HCT116 (cell line): ENCODE data around the gene RFPL4A. TPM values are rescaled to one million over a fixed set of nuclear protein-coding genes. Genes with fewer than 3 reads are reported as not detected.
"Not testable (repeated sequence)": the region's sequence is repeated elsewhere in the genome, so short reads cannot be mapped to it uniquely, and the experiment has no call there.

Source experiments
- ATAC-seq: fragments of 200-7000 bp; cut with Tn5 transposase; 2 replicates; pipeline ENCODE4 v1.9.1; 2020; ENCODE audit warnings: mild to moderate bottlenecking, moderate library complexity
- BruUV-seq: library from RNA; stranded (reverse); fragments of 400-500 nt; replicated peaks from 2 replicates; lab custom pipeline; 2021; lab: Mats Ljungman, UMichigan
- CTCF ChIA-PET: fragments of 300-600 bp; sonication (Branson Sonifier 250); formaldehyde crosslinking; loops from one replicate; lab custom pipeline; 2021; ENCODE audit warnings: antibody characterized with exemption; lab: Charles Lee
- POLR2A ChIA-PET: fragments of 300-600, 350-600 bp; sonication (Branson Sonifier 250); formaldehyde crosslinking; loops from one replicate; lab custom pipeline; 2021; ENCODE audit warnings: antibody characterized with exemption; lab: Charles Lee
- RAD21 ChIA-PET, 2 experiments: fragments of 300-600 bp; sonication (Branson Sonifier 250); formaldehyde crosslinking; loops; one replicate each; lab custom pipeline; 2023; ENCODE audit warnings: low total read pairs in 2 of 2; ENCODE audit not compliant: uncharacterized antibody in 2 of 2, unreplicated experiment in 2 of 2, low non-redundant PET in 1 of 2; lab: Charles Lee
- DNase-seq: peaks from one replicate; pipeline ENCODE4 v3.0.0-alpha.2; 2010; ENCODE audit warnings: low read depth, low spot score
- H2AFZ ChIP-seq: fragments of 200-600 bp; shearing (Covaris generic), sonication (generic); 2 replicates; pipeline ENCODE4 v1.6.1; 2017; ENCODE audit warnings: low read depth, mixed run types, mixed read lengths, antibody characterized with exemption, low read length; ENCODE audit not compliant: poor library complexity, severe bottlenecking
- H3K27ac ChIP-seq: 2 replicates; pipeline ENCODE4 v1.5.1; 2012; ENCODE audit warnings: low read depth, low read length
- H3K27me3 ChIP-seq: fragments of 200-600 bp; sonication (generic); 2 replicates; pipeline ENCODE4 v1.6.1; 2016; ENCODE audit warnings: mixed run types, low read length, mixed read lengths; ENCODE audit not compliant: insufficient read depth
- H3K36me3 ChIP-seq, 2 experiments: fragments of 200-500 bp in 1 of 2; fragments of 200-600 bp in 1 of 2; sonication (Bioruptor generic) in 1 of 2; sonication (generic) in 1 of 2; 2 replicates each; pipeline versions ENCODE4 v1.5.1 to v1.6.1; 2014 to 2016; ENCODE audit warnings: low read length in 2 of 2, inconsistent platforms in 1 of 2, mixed read lengths in 1 of 2, mixed run types in 1 of 2; ENCODE audit not compliant: insufficient read depth in 2 of 2, control insufficient read depth in 1 of 2
- H3K4me1 ChIP-seq, 2 experiments: fragments of 200-600 bp in 1 of 2; sonication (generic) in 1 of 2; 2 replicates each; pipeline versions ENCODE4 v1.5.1 to v1.6.1; 2012 to 2017; ENCODE audit warnings: low read length in 2 of 2, inconsistent platforms in 1 of 2, mild to moderate bottlenecking in 1 of 2, mixed read lengths in 1 of 2, mixed run types in 1 of 2, moderate library complexity in 1 of 2; ENCODE audit not compliant: insufficient read depth in 2 of 2, control insufficient read depth in 1 of 2
- H3K4me2 ChIP-seq: fragments of 200-600 bp; sonication (generic); 2 replicates; pipeline ENCODE4 v1.6.1; 2017; ENCODE audit warnings: mixed run types, low read length, mixed read lengths
- H3K4me3 ChIP-seq, 2 experiments: fragments of 200-600 bp in 1 of 2; sonication (generic) in 1 of 2; replicated peaks in 1 of 2; 2 replicates each; pipeline ENCODE4 v1.5.1; 2011 to 2016; ENCODE audit warnings: low read length in 2 of 2, control low read depth in 1 of 2, low read depth in 1 of 2, mild to moderate bottlenecking in 1 of 2, mixed read lengths in 1 of 2, mixed run types in 1 of 2
- H3K79me2 ChIP-seq: fragments of 200-600 bp; sonication (generic); 2 replicates; pipeline ENCODE4 v1.6.1; 2017; ENCODE audit warnings: mild to moderate bottlenecking, mixed run types, low read length, moderate library complexity, mixed read lengths; ENCODE audit not compliant: insufficient read depth
- H3K9ac ChIP-seq: fragments of 200-600 bp; sonication (generic); 2 replicates; pipeline ENCODE4 v1.6.1; 2016; ENCODE audit warnings: low read length, mixed read lengths
- H3K9me2 ChIP-seq: fragments of 200-600 bp; sonication (generic), shearing (Covaris generic); 2 replicates; pipeline ENCODE4 v1.6.1; 2017; ENCODE audit warnings: mixed run types, mild to moderate bottlenecking, moderate library complexity; ENCODE audit not compliant: insufficient read depth
- H3K9me3 ChIP-seq, 2 experiments: fragments of 200-500 bp in 1 of 2; fragments of 200-600 bp in 1 of 2; sonication (Bioruptor generic) in 1 of 2; sonication (generic) in 1 of 2; 2 replicates each; pipeline ENCODE4 v1.6.1; 2014 to 2017; ENCODE audit warnings: low read length in 2 of 2, mixed read lengths in 2 of 2, inconsistent platforms in 1 of 2, low read depth in 1 of 2, mild to moderate bottlenecking in 1 of 2, mixed run types in 1 of 2, moderate library complexity in 1 of 2; ENCODE audit not compliant: control insufficient read depth in 1 of 2, insufficient read depth in 1 of 2
- H4K20me1 ChIP-seq: fragments of 200-600 bp; sonication (generic), shearing (Covaris generic); 2 replicates; pipeline ENCODE4 v1.6.1; 2017; ENCODE audit warnings: mixed run types, mild to moderate bottlenecking, moderate library complexity; ENCODE audit not compliant: insufficient read depth
- ATF3 ChIP-seq: IDR thresholded peaks from 2 replicates; pipeline ENCODE4 v1.6.1; 2012
- CBX3 ChIP-seq: IDR thresholded peaks from 2 replicates; pipeline ENCODE4 v1.6.1; 2012; ENCODE audit warnings: low read depth
- CTCF ChIP-seq, 3 experiments: fragments of 200-600 bp in 1 of 3; sonication (generic) in 1 of 3; IDR thresholded peaks in 2 of 3; conservative IDR thresholded peaks in 1 of 3; 2 replicates each; pipeline ENCODE4 v1.5.1; 2012 to 2017; ENCODE audit warnings: low read depth in 2 of 3, low read length in 2 of 3, antibody characterized with exemption in 1 of 3, borderline replicate concordance in 1 of 3, control low read depth in 1 of 3, mild to moderate bottlenecking in 1 of 3, mixed read lengths in 1 of 3, mixed run types in 1 of 3, moderate library complexity in 1 of 3; ENCODE audit not compliant: insufficient read depth in 1 of 3
- EGR1 ChIP-seq: IDR thresholded peaks from 2 replicates; pipeline ENCODE4 v1.6.1; 2012; ENCODE audit warnings: low read depth
- EZH2phosphoT487 ChIP-seq: fragments of 200-600 bp; IDR thresholded peaks from 2 replicates; pipeline ENCODE4 v1.6.1; 2018; ENCODE audit warnings: antibody characterized with exemption, borderline replicate concordance
- FOSL1 ChIP-seq: IDR thresholded peaks from 2 replicates; pipeline ENCODE4 v1.6.1; 2012; ENCODE audit warnings: low read depth
- JUND ChIP-seq: IDR thresholded peaks from 2 replicates; pipeline ENCODE4 v1.6.1; 2012
- MAX ChIP-seq: IDR thresholded peaks from 2 replicates; pipeline ENCODE4 v1.6.1; 2012
- RAD21 ChIP-seq: IDR thresholded peaks from 2 replicates; pipeline ENCODE4 v1.6.1; 2012; ENCODE audit warnings: low read depth, mild to moderate bottlenecking
- REST ChIP-seq: IDR thresholded peaks from 2 replicates; pipeline ENCODE4 v1.6.1; 2012; ENCODE audit warnings: low read depth
- SIN3A ChIP-seq: IDR thresholded peaks from 2 replicates; pipeline ENCODE4 v1.6.1; 2012; ENCODE audit warnings: low read depth
- SP1 ChIP-seq: IDR thresholded peaks from 2 replicates; pipeline ENCODE4 v1.6.1; 2012; ENCODE audit warnings: low read depth
- TCF7L2 ChIP-seq: IDR thresholded peaks from 2 replicates; pipeline ENCODE4 v1.7.0; 2011; ENCODE audit warnings: borderline replicate concordance, inconsistent platforms; ENCODE audit not compliant: insufficient read depth, insufficient read length; ENCODE audit errors: extremely low read depth
- YY1 ChIP-seq: IDR thresholded peaks from 2 replicates; pipeline ENCODE4 v1.6.1; 2011; ENCODE audit warnings: low read length, low read depth, moderate library complexity, mild to moderate bottlenecking; ENCODE audit not compliant: insufficient replicate concordance; ENCODE audit errors: extremely low read depth
- ZFX ChIP-seq: fragments of 450-650 bp; IDR thresholded peaks from 2 replicates; pipeline ENCODE4 v1.6.1; 2017
- ZNF274 ChIP-seq: fragments of 200-500 bp; sonication (Bioruptor generic); IDR thresholded peaks from 2 replicates; pipeline ENCODE4 v1.6.1; 2014; ENCODE audit warnings: mild to moderate bottlenecking, low read depth, low read length, inconsistent platforms
- intact Hi-C: fragments of 100-400 bp; cut with micrococcal nuclease; formaldehyde crosslinking; loops from 2 replicates; pipeline ENCODE4 v1.10.0; 2022
- total RNA-seq: library from RNA; stranded (reverse); gene quantifications from one replicate; pipeline ENCODE4 v1.2.1, GENCODE V29; 2021; ENCODE audit not compliant: unreplicated experiment

Gene RFPL4A
- total RNA-seq, 1 experiment from 2014 or later: not detected

GRCh38 chr19:55756808-55757207 is 2.1 kb upstream of the RFPL4A start:
- H3K4me3 ChIP-seq, H3K27ac ChIP-seq, CTCF ChIA-PET, H3K9me2 ChIP-seq, H3K4me1 ChIP-seq, ATAC-seq, H3K36me3 ChIP-seq, RAD21 ChIA-PET, intact Hi-C loops, H3K79me2 ChIP-seq, H3K9me3 ChIP-seq, H3K4me2 ChIP-seq, H4K20me1 ChIP-seq, H3K9ac ChIP-seq, BruUV-seq, H2AFZ ChIP-seq, DNase-seq, POLR2A ChIA-PET: not testable (repeated sequence)
- peaks cover 33% of the 10 kb centered on the region; the same call in 1 of the 2 replicates for H3K27me3 ChIP-seq

GRCh38 chr19:55766466-55766865 is 7.6 kb downstream of the RFPL4A start:
- peaks cover 50% of the 10 kb centered on the region for H3K27me3 ChIP-seq
- DNase-seq: no peak
- TF ChIP-seq SP1 (no peak), ZFX (no peak), JUND (no peak), YY1 (no peak), CBX3 (no peak), FOSL1 (no peak), ZNF274 (no peak), MAX (no peak), REST (no peak), EZH2phosphoT487 (no peak), EGR1 (no peak), SIN3A (no peak), RAD21 (no peak), CTCF (IDR thresholded peaks at IDR 0.05 in 2 of 3, conservative IDR thresholded peaks at IDR 0.05 in 1 of 3; ENCODE audit: borderline replicate concordance in 1 of 3, insufficient read depth in 1 of 3, low read depth in 2 of 3, low read length in 2 of 3) (no peak), TCF7L2 (no peak), ATF3 (no peak)
- ChIA-PET RAD21 (no interaction called here), POLR2A (no interaction called here), CTCF (no interaction called here)
- intact Hi-C loops: no loop called here
- H3K4me3 ChIP-seq: no peak overlapping the region
- no peaks in the 10 kb centered on the region for H3K79me2 ChIP-seq
- H3K4me2 ChIP-seq: no peak overlapping the region
- H3K4me1 ChIP-seq: no peaks in the 10 kb centered on the region
- no peak overlapping the region for H3K27ac ChIP-seq
- no peak overlapping the region for H2AFZ ChIP-seq
- H3K36me3 ChIP-seq: no peaks in the 10 kb centered on the region
- H4K20me1 ChIP-seq: no peaks in the 10 kb centered on the region
- H3K9ac ChIP-seq: no peak overlapping the region
- H3K9me3 ChIP-seq: no peaks in the 10 kb centered on the region
- no peak for ATAC-seq
- no peaks in the 10 kb centered on the region for H3K9me2 ChIP-seq
- no TSS peak for BruUV-seq
